ENCODE measurements around the gene SPATA13.

Gene SPATA13

DNA sequence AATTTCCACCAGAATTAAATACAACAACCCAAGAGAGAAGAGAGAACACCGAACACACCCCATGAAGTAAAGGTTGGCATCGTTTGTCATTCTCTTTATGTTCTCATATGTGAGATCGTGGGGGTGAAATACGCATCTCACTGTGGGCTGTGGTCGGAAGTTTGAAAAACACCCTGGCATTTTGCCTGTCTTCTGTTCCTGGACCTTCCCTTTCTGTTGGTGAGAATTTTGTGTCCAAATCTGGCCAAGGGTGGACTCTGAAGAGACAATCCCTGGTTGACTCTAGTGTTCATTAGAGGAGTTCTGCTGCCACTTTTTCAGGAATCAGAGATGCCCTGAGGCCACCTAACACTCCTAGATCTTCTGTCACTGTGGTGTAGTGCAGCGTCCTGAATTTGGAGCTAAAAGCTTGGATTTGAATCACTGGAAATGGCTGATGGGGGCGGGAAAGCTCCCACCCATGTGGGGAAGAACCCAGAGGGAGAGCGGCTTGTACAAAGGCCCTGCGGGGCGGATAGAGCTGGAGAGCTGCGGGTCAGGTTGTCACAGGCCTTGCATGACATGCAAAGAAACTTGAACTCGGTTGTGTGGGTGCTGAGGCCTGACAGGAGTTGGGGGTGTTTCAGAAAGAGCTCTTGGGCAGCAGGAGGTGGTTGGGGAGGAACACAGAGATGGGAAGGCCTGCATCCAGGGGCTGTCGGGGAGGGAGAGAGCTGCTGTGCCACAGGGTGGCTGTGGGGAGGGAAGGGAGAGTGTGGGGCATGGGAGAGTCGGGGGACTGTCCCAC is 11.1 kb upstream of the SPATA13 start:
- no peak overlapping the region for H3K4me3 ChIP-seq (ENCODE audit: low read length)
- no peak for TF ChIP-seq ZNF274 (IDR thresholded peaks at IDR 0.05; ENCODE audit: low read depth, low read length)

DNA sequence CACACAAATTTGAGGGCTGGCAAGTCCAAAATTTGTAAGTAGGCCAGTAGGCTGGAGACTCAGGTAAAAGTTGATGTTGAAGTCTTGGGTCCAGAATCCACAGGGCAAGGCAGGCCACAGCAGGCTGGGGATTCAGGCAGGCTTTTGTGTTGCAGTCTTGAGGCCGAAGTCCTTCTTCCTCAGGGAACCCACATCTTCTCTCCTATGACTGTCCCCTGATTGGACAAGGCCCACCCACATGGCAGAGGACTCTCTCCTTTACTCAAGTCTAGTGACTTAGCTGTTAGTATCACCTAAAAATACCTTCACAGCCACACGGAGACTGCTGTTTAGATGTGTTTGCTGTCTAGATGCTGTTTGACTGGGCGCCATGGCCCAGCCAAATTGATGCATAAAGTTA is 9.9 kb upstream of the SPATA13 start:
- TF ChIP-seq ZNF274 (IDR thresholded peaks at IDR 0.05; ENCODE audit: low read depth, low read length): no peak

DNA sequence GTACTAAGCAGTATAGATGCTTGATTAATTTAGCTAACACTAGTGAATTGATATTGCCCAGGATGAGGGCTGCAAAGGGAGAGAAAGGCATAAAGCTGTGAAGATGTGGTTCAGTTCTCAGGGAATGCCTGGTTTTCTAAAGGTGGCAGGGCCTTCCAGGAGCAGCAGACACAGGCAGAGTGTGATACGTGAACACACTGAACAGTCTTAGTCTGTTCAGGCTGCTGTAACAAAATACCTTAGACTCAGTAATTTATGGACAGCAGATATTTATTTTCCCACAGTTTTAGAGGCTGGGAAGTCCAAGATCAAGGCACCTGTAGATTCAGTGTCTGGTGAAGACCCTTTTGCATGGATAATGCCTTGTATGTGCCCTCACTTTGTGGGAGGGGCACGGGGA is 8.7 kb upstream of the SPATA13 start:
- TF ChIP-seq ZNF274 (IDR thresholded peaks at IDR 0.05; ENCODE audit: low read depth, low read length): no peak
- no peak overlapping the region for H3K4me3 ChIP-seq (ENCODE audit: low read length)

More for the DNA sequence above, 9.9 kb upstream of the SPATA13 start:
- no peak overlapping the region for H3K4me3 ChIP-seq (ENCODE audit: low read length)

GRCh38 chr13:24152292-24153214 is 8.0 kb upstream of the SPATA13 start:
- H3K4me3 ChIP-seq (ENCODE audit: low read length): no peak overlapping the region
- TF ChIP-seq ZNF274 (IDR thresholded peaks at IDR 0.05; ENCODE audit: low read depth, low read length): no peak

DNA sequence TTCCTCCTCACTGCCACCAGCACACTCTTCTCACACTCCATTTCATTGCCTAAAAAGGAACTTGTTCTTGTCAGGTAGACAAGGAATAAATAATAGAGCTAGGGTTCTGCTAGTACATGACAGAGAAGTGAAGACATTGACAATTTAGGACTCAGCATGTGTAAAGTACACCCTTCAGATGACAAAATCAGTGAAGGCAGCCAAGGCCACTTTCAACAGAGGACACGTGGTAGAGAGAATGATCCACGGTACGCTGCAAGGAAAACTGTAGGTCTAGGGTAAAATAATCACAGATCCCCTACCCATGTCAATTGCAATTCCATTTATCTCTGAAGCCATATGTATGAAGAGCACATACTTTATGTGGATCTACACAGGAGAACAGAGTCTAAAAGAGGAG is 7.2 kb upstream of the SPATA13 start:
- no peak for TF ChIP-seq ZNF274 (IDR thresholded peaks at IDR 0.05; ENCODE audit: low read depth, low read length)

DNA sequence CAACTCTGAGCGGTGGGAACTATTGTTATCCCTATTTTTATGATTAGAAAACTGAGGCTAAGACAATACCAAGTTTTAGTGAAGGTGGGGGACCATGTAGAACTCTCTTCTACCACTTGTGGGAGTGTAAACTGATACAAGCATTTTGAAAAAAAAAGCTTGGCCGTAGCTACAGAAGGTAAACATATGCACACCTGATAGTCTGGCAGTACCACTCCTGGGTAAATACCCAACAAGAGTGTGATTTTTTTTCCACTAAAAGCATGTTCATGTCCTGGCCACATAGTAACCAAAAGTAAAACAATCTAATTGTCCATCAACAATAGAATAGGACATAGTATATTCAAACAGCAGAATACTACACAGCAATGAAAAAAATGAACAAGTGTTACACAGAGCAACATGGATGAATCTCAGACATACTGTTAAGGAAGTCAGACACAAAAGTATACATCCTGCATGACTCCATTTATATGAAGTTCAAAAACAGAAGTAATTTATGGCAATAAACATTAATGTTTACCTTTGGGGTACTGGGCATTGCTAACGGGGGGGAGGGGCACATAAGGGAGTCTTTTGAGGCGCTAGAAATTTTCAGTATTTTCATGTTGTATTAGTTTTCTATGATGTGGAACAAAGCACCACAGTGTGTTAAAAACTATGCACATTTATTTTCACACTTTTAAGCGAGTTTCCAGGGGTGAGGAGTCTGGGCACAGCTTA is 6.4 kb upstream of the SPATA13 start:
- H3K4me3 ChIP-seq (ENCODE audit: low read length): no peak overlapping the region
- TF ChIP-seq ZNF274 (IDR thresholded peaks at IDR 0.05; ENCODE audit: low read depth, low read length): no peak

More for the DNA sequence above, 7.2 kb upstream of the SPATA13 start:
- no peak overlapping the region for H3K4me3 ChIP-seq (ENCODE audit: low read length)

DNA sequence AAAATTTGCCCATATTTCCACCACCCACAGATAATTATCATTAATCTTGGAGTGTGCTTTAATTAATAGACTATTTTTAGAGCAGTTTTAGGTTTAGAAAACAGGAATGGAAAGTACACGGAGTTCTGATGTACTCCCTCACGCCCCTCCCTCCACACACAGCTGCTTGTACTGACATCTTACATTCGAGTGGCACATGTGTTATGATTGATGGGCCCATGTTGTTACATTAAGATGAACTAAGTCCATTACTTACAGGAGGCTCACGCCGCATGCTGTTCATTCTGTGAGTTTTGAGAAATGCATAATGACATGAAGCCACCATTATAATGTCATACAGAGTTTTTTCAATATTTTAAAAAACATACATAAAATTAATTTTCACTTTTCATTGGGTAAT is 1.2 kb upstream of the SPATA13 start:
- TF ChIP-seq ZNF274 (IDR thresholded peaks at IDR 0.05; ENCODE audit: low read depth, low read length): no peak
- H3K4me3 ChIP-seq (ENCODE audit: low read length): no peak overlapping the region

GRCh38 chr13:24161010-24161775 is 673 bp downstream of the SPATA13 start:
- TF ChIP-seq ZNF274 (IDR thresholded peaks at IDR 0.05; ENCODE audit: low read depth, low read length): no peak
- H3K4me3 ChIP-seq (ENCODE audit: low read length): peak overlapping the region; percentile 81

GRCh38 chr13:24161980-24162525 is 1.5 kb downstream of the SPATA13 start:
- H3K4me3 ChIP-seq (ENCODE audit: low read length): peak overlapping the region; percentile 81; the same call in 1 of the 2 replicates
- TF ChIP-seq ZNF274 (IDR thresholded peaks at IDR 0.05; ENCODE audit: low read depth, low read length): no peak

DNA sequence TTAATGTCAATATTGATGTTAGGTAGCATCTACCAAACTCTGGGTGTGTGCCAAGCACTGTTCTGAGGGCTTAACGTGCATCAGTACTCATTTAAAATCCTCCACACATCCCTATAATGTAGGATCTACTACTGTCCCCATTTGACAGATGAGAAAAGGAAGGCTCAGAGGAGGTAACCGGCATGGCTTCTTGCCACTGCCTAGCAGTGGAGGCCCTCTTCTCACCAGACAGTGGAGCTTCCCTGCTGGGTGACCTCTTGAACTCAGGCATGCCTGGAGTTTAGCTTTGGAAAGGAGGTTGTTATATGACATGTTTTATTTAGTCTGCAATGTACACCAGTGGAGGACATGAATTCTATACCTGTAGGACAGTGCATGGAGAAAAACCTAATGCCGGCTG is 2.1 kb downstream of the SPATA13 start:
- H3K4me3 ChIP-seq (ENCODE audit: low read length): no peak overlapping the region
- TF ChIP-seq ZNF274 (IDR thresholded peaks at IDR 0.05; ENCODE audit: low read depth, low read length): no peak

GRCh38 chr13:24165746-24166145 is 5.2 kb downstream of the SPATA13 start:
- no peak overlapping the region for H3K4me3 ChIP-seq (ENCODE audit: low read length)
- TF ChIP-seq ZNF274 (IDR thresholded peaks at IDR 0.05; ENCODE audit: low read depth, low read length): no peak

- no peak overlapping the region for H3K4me3 ChIP-seq (ENCODE audit: low read length)
- no peak for TF ChIP-seq ZNF274 (IDR thresholded peaks at IDR 0.05; ENCODE audit: low read depth, low read length)
Observed at GRCh38 chr13:24166561-24166960, 6.0 kb downstream of the SPATA13 start.

GRCh38 chr13:24167666-24168391 is 7.3 kb downstream of the SPATA13 start:
- no peak overlapping the region for H3K4me3 ChIP-seq (ENCODE audit: low read length)
- no peak for TF ChIP-seq ZNF274 (IDR thresholded peaks at IDR 0.05; ENCODE audit: low read depth, low read length)
